CD4-positive, alpha-beta T cell treated with Interleukin-4 for 4 hours (primary cell): ENCODE data around the gene CCDC107.

Experiments
- DNase-seq: peaks from one replicate; pipeline ENCODE4 v3.0.0-alpha.2; 2020

The CCDC107 gene

GRCh38 chr9:35708146-35708545 is 50.1 kb downstream of the CCDC107 start:
- DNase-seq, result no peak

- DNase-seq, result no peak
These were observed 52.9 kb downstream of the CCDC107 start for GRCh38 chr9:35710818-35711500.
